Endodermal cell (in vitro differentiated cells): ENCODE measurements around the gene MFSD1. TPM values are rescaled to one million over a fixed set of nuclear protein-coding genes. Genes with fewer than 3 reads are reported as not detected.

Experiments used
- DNase-seq: peaks from one replicate; pipeline ENCODE4 v3.0.0-alpha.2; 2017
- H3K27ac ChIP-seq: 2 replicates; pipeline ENCODE4 v1.5.1; 2013; ENCODE audit warnings: mild to moderate bottlenecking, low read depth, low read length, moderate library complexity
- H3K27me3 ChIP-seq: 2 replicates; pipeline ENCODE4 v1.6.1; 2013; ENCODE audit warnings: mild to moderate bottlenecking, low read length, moderate library complexity; ENCODE audit not compliant: insufficient read depth, control insufficient read depth, poor library complexity, severe bottlenecking
- H3K36me3 ChIP-seq: 2 replicates; pipeline ENCODE4 v1.7.0; 2013; ENCODE audit warnings: mild to moderate bottlenecking, low read length, moderate library complexity; ENCODE audit not compliant: control insufficient read depth, insufficient read depth
- H3K4me1 ChIP-seq: one replicate; pipeline ENCODE4 v1.7.0; 2013; ENCODE audit warnings: low read length; ENCODE audit not compliant: control insufficient read depth, insufficient read depth
- H3K4me3 ChIP-seq: 2 replicates; pipeline ENCODE4 v1.5.1; 2013; ENCODE audit warnings: mild to moderate bottlenecking, low read length, moderate library complexity
- H3K9ac ChIP-seq: 2 replicates; pipeline ENCODE4 v1.6.1; 2013; ENCODE audit warnings: mild to moderate bottlenecking, low read length, moderate library complexity; ENCODE audit not compliant: poor library complexity, severe bottlenecking; ENCODE audit errors: extremely low read depth
- H3K9me3 ChIP-seq: 2 replicates; pipeline ENCODE4 v1.6.1; 2013; ENCODE audit warnings: mild to moderate bottlenecking, low read length, moderate library complexity; ENCODE audit not compliant: control insufficient read depth
- H3K27ac Mint-ChIP-seq: 2 replicates; pipeline ENCODE4 v1.8.0; 2020; ENCODE audit warnings: mixed read lengths
- H3K27me3 Mint-ChIP-seq: 2 replicates; pipeline ENCODE4 v1.8.0; 2021; ENCODE audit warnings: mild to moderate bottlenecking, mixed read lengths; ENCODE audit not compliant: insufficient read depth
- H3K36me3 Mint-ChIP-seq: 2 replicates; pipeline ENCODE4 v1.8.0; 2020; ENCODE audit warnings: low read depth, mixed read lengths
- H3K4me1 Mint-ChIP-seq: 2 replicates; pipeline ENCODE4 v1.8.0; 2020; ENCODE audit warnings: mixed read lengths
- H3K4me3 Mint-ChIP-seq: 2 replicates; pipeline ENCODE4 v1.8.0; 2020; ENCODE audit warnings: mild to moderate bottlenecking, moderate library complexity, mixed read lengths
- H3K9me3 Mint-ChIP-seq: 2 replicates; pipeline ENCODE4 v1.8.0; 2020; ENCODE audit warnings: mild to moderate bottlenecking, mixed read lengths
- CTCF ChIP-seq: fragments of 200-600 bp; sonication (generic); conservative IDR thresholded peaks from 2 replicates; pipeline ENCODE4 v1.5.0; 2021; ENCODE audit warnings: antibody characterized with exemption, mild to moderate bottlenecking
- WGBS, 2 experiments: methylation state at CpG; one replicate each; pipeline versions ENCODE4 v1.1.5 to v1.1.7; 2013; ENCODE audit warnings: missing lambda C conversion rate in 2 of 2, mixed read lengths in 1 of 2; ENCODE audit not compliant: insufficient coverage in 1 of 2, insufficient read length in 1 of 2; 5-methylcytosine and 5-hydroxymethylcytosine counted together
- total RNA-seq, 2 donors: library from RNA; stranded (reverse); fragmentation: NEBNext Ultra II Directional in 1 of 2; extraction: Animal tissue kit (Norgen Biotek cat#: 25700) in 1 of 2; gene quantifications; 2 replicates in 1 of 2; 3 replicates in 1 of 2; pipeline ENCODE4 v1.2.1, GENCODE V29; 2021

Gene MFSD1
- total RNA-seq, 2 donors from 2014 or later, result 11.7 to 13.4 TPM

GRCh38 chr3:158782283-158782989 is 19.4 kb upstream of the MFSD1 start:
- Mint-ChIP-seq H3K36me3 (no peaks in the 10 kb centered on the region), H3K4me1 (no peaks in the 10 kb centered on the region), H3K9me3 (no peaks in the 10 kb centered on the region), H3K27me3 (no peaks in the 10 kb centered on the region), H3K27ac (no peak overlapping the region), H3K4me3 (no peak overlapping the region)
- TF ChIP-seq CTCF, result no peak
- Histone ChIP-seq H3K9ac (no peak overlapping the region), H3K27ac (no peak overlapping the region), H3K4me3 (no peak overlapping the region), H3K4me1 (no peaks in the 10 kb centered on the region), H3K27me3 (no peaks in the 10 kb centered on the region), H3K36me3 (no peaks in the 10 kb centered on the region), H3K9me3 (no peaks in the 10 kb centered on the region)
- DNase-seq, result no peak
- 91 to 96% methylated on average over 3 of the region's 3 CpGs for WGBS, 2 experiments

- Histone ChIP-seq H3K9me3 (no peaks in the 10 kb centered on the region), H3K9ac (no peak overlapping the region), H3K27ac (no peak overlapping the region), H3K27me3 (no peaks in the 10 kb centered on the region), H3K4me3 (no peak overlapping the region), H3K36me3 (no peaks in the 10 kb centered on the region), H3K4me1 (no peaks in the 10 kb centered on the region)
- no peak overlapping the region for H3K4me3 Mint-ChIP-seq
- 92% methylated on average over 2 of the region's 2 CpGs; no CpG with 5 or more reads in 1 of the 2 experiments for WGBS, 2 experiments
- no peak for TF ChIP-seq CTCF
- no peaks in the 10 kb centered on the region for H3K4me1 Mint-ChIP-seq
- DNase-seq, result no peak
- H3K36me3 Mint-ChIP-seq, result no peaks in the 10 kb centered on the region
- H3K27ac Mint-ChIP-seq, result no peak overlapping the region
- no peaks in the 10 kb centered on the region for H3K27me3 Mint-ChIP-seq
- H3K9me3 Mint-ChIP-seq, result no peaks in the 10 kb centered on the region
Observed at GRCh38 chr3:158783051-158783450, 18.8 kb upstream of the MFSD1 start.

- H3K9ac ChIP-seq, result no peak overlapping the region
- Mint-ChIP-seq H3K4me1 (no peaks in the 10 kb centered on the region), H3K9me3 (no peaks in the 10 kb centered on the region), H3K27ac (no peak overlapping the region), H3K36me3 (no peaks in the 10 kb centered on the region), H3K27me3 (peaks cover 2% of the 10 kb centered on the region), H3K4me3 (no peak overlapping the region)
- no peaks in the 10 kb centered on the region for H3K36me3 ChIP-seq
- H3K9me3 ChIP-seq, result no peaks in the 10 kb centered on the region
- no peaks in the 10 kb centered on the region for H3K27me3 ChIP-seq
- H3K4me1 ChIP-seq, result no peaks in the 10 kb centered on the region
- no peak for DNase-seq
- no peak overlapping the region for H3K4me3 ChIP-seq
- TF ChIP-seq CTCF, result no peak
- no peak overlapping the region for H3K27ac ChIP-seq
- 90% methylated on average over 3 of the region's 3 CpGs; no CpG with 5 or more reads in 1 of the 2 experiments for WGBS, 2 experiments
Observed at GRCh38 chr3:158785972-158786371, 15.9 kb upstream of the MFSD1 start.
